ENCODE data around the gene ELP4.

GRCh38 chr11:31699066-31699465 is 189.5 kb downstream of the ELP4 start:
- TF ChIP-seq CTCF (IDR thresholded peaks at IDR 0.05) (no peak), POLR2A (IDR thresholded peaks at IDR 0.05) (no peak), POLR2AphosphoS5 (IDR thresholded peaks at IDR 0.05) (no peak)
